A549 (cell line): Measurements from ENCODE around the gene CABP1. TPM values are rescaled to one million over a fixed set of nuclear protein-coding genes. Genes with fewer than 3 reads are reported as not detected.

Experiments used
- ATAC-seq, 2 experiments: fragments of 200-7000 bp in 1 of 2; fragments of >200 bp in 1 of 2; cut with Nextera tagmentation in 1 of 2; cut with Tn5 transposase in 1 of 2; 3 replicates each; pipeline versions ENCODE4 v1.8.0 to v1.9.1; 2018 to 2020; ENCODE audit warnings: mild to moderate bottlenecking in 1 of 2, moderate library complexity in 1 of 2
- CTCF ChIA-PET: fragments of 300-600 bp; sonication (Branson Sonifier 250); formaldehyde crosslinking; extraction: SDS; loops from one replicate; lab custom pipeline; 2021; ENCODE audit warnings: antibody characterized with exemption, inconsistent platforms; lab: Yijun Ruan, JAX
- POLR2A ChIA-PET: fragments of 350-600 bp; formaldehyde crosslinking; extraction: SDS; loops from one replicate; lab custom pipeline; 2021; ENCODE audit warnings: antibody characterized with exemption, inconsistent platforms; lab: Yijun Ruan, JAX
- DNase-seq, 2 experiments: peaks; one replicate each; pipeline versions ENCODE4 v3.0.0 to v3.0.0-alpha.2; 2011 to 2016; ENCODE audit warnings: low read depth in 1 of 2, low spot score in 1 of 2
- FAIRE-seq: peaks from 2 replicates; lab custom pipeline; 2011; peaks lifted over from hg19 to GRCh38; lab: Jason Lieb, UNC
- H3K27ac ChIP-seq, 2 experiments: fragments of >200 bp; sonication (Bioruptor Twin); formaldehyde crosslinking; 3 replicates each; pipeline ENCODE4 v1.5.1; 2016 to 2017
- H3K4me1 ChIP-seq: fragments of >200 bp; sonication (Bioruptor Twin); formaldehyde crosslinking; 3 replicates; pipeline ENCODE4 v1.6.1; 2016
- H3K4me2 ChIP-seq: fragments of >200 bp; sonication (Bioruptor Twin); formaldehyde crosslinking; 3 replicates; pipeline ENCODE4 v1.6.1; 2016
- H3K4me3 ChIP-seq: fragments of >200 bp; sonication (Bioruptor Twin); formaldehyde crosslinking; 3 replicates; pipeline ENCODE4 v1.5.1; 2016
- H3K9me3 ChIP-seq: fragments of >200 bp; sonication (Bioruptor Twin); formaldehyde crosslinking; 3 replicates; pipeline ENCODE4 v1.6.1; 2016
- EHMT2 ChIP-seq: fragments of 200-600 bp; sonication (generic); IDR thresholded peaks from 2 replicates; pipeline ENCODE4 v1.6.1; 2016; ENCODE audit warnings: antibody characterized with exemption, low read depth, mild to moderate bottlenecking, moderate library complexity
- FOXS1 ChIP-seq: fragments of 250-450 bp; sonication (Bioruptor Pico); IDR thresholded peaks from 2 replicates; pipeline ENCODE4 v1.5.0; 2020; ENCODE audit warnings: mild to moderate bottlenecking, moderate library complexity
- JUNB ChIP-seq: fragments of >200 bp; sonication (Bioruptor Twin); formaldehyde crosslinking; IDR thresholded peaks from 2 replicates; pipeline ENCODE4 v1.6.1; 2016
- MAZ ChIP-seq: fragments of 150-350 bp; IDR thresholded peaks from 2 replicates; pipeline ENCODE4 v1.6.1; 2014; ENCODE audit warnings: antibody characterized with exemption, low read depth, low read length, borderline replicate concordance
- PHF8 ChIP-seq: fragments of 200-600 bp; sonication (generic); IDR thresholded peaks from 2 replicates; pipeline ENCODE4 v1.6.1; 2016; ENCODE audit warnings: low read depth, mild to moderate bottlenecking, antibody characterized with exemption, moderate library complexity, borderline replicate concordance
- RFX5 ChIP-seq: fragments of 450-650 bp; IDR thresholded peaks from 2 replicates; pipeline ENCODE4 v1.7.1; 2014; ENCODE audit warnings: antibody characterized with exemption, mild to moderate bottlenecking, moderate library complexity
- SREBF2 ChIP-seq: fragments of 450-650 bp; IDR thresholded peaks from 2 replicates; pipeline ENCODE4 v1.6.1; 2014; ENCODE audit warnings: mild to moderate bottlenecking, moderate library complexity
- WGBS: methylation state at CpG from one replicate; pipeline ENCODE4 v1.1.6; 2017; ENCODE audit errors: missing lambda C conversion rate; 5-methylcytosine and 5-hydroxymethylcytosine counted together
- polyA plus RNA-seq, 4 experiments: library from polyadenylated mRNA; depleted of rRNA in 3 of 4; stranded (reverse); fragments of >200 nt; fragmentation: RNase III in 1 of 4; extraction: RNeasy Plus Mini Kit Qiagen cat#74134 plus additional on column Dnase treatment in 1 of 4; gene quantifications; 2 replicates in 3 of 4; 3 replicates in 1 of 4; pipeline ENCODE4 v1.2.3, GENCODE V29; 2011 to 2017
- TF ChIP-seq, protein P1 (sequence below): fragments of 450-650 bp; IDR thresholded peaks from 2 replicates; pipeline ENCODE4 v1.6.1; 2014; ENCODE audit warnings: antibody characterized with exemption
- TF ChIP-seq, protein P2 (sequence below): fragments of 200-600 bp; sonication (generic); IDR thresholded peaks from 2 replicates; pipeline ENCODE4 v1.6.1; 2016; ENCODE audit warnings: antibody characterized with exemption, mild to moderate bottlenecking, moderate library complexity

The CABP1 gene
- polyA plus RNA-seq, 2 of the 4 experiments (the other 2 are of a cell fraction) = 0.15 to 0.22 TPM

GRCh38 chr12:120631097-120631496 is 9.3 kb upstream of the CABP1 start:
- ATAC-seq (no peak), DNase-seq (no peak), FAIRE-seq (no peak)
- TF ChIP-seq FOXS1 (CRISPR knock-in tag) (no peak), PHF8 (no peak), SREBF2 (no peak)
- TF ChIP-seq, protein P1, sequence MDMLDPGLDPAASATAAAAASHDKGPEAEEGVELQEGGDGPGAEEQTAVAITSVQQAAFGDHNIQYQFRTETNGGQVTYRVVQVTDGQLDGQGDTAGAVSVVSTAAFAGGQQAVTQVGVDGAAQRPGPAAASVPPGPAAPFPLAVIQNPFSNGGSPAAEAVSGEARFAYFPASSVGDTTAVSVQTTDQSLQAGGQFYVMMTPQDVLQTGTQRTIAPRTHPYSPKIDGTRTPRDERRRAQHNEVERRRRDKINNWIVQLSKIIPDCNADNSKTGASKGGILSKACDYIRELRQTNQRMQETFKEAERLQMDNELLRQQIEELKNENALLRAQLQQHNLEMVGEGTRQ = no peak
- H3K4me2 ChIP-seq = no peak overlapping the region
- POLR2A ChIA-PET = no interaction called here
- no peak overlapping the region for H3K4me3 ChIP-seq
- H3K9me3 ChIP-seq = no peaks in the 10 kb centered on the region
- WGBS = 40% methylated on average over 5 of the region's 5 CpGs
- H3K4me1 ChIP-seq = no peaks in the 10 kb centered on the region
- CTCF ChIA-PET = interaction anchor here (1.2 to 2.4 kb wide), 3 partner anchors 16 to 48 kb away, joined by 3 to 12 read pairs (median 5); no protein-coding TSS in a partner anchor
- H3K27ac ChIP-seq = no peak overlapping the region

DNA sequence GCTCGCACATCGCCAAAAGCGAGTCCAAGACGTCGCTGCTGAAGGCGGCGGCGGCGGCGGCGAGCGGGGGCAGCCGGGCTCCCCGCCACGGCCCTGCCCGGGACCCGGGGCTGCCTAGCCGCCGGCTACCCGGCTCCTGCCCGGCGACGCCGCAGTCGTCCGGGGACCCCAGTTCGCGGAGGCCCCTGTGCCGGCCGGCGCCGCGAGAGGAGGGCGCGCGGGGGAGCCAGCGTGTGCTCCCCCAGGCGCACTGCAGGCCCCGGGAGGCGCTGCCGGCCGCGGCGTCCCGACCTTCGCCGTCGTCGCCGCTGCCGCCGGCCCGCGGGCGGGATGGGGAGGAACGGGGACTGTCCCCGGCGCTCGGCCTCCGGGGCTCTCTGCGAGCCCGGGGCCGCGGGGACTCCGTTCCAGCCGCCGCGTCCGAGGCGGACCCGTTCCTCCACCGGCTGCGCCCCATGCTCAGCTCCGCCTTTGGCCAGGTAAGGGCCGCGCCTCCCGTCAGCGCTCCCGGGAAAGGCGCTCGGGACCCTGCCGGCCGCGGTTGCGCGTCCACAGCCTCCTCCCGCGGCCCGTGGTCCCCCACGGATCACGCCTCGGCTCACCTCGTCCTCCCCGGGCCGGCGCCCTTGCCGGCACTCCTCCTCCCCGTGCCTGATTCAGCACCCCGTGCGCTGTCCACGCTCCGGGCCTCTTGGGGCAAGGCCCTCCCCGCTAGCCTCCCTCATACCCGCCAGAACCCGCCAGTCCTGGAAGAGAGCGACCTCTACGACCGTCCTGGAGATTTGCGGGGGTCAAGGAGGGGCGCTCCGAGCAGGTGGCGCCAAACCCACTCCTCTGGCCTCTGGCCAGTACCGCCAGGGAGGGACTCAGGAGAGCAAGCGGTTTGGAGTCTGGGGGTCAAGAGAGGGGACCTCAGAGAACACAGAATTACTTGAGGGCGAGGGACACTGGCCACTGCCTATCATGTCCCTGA is 721 bp downstream of the CABP1 start:
- WGBS = 19% methylated on average over 22 of the region's 115 CpGs
- no peak for TF ChIP-seq MAZ
- peak; percentile 25; the same call in 1 of the 2 replicates for TF ChIP-seq EHMT2
- TF ChIP-seq, protein P2, sequence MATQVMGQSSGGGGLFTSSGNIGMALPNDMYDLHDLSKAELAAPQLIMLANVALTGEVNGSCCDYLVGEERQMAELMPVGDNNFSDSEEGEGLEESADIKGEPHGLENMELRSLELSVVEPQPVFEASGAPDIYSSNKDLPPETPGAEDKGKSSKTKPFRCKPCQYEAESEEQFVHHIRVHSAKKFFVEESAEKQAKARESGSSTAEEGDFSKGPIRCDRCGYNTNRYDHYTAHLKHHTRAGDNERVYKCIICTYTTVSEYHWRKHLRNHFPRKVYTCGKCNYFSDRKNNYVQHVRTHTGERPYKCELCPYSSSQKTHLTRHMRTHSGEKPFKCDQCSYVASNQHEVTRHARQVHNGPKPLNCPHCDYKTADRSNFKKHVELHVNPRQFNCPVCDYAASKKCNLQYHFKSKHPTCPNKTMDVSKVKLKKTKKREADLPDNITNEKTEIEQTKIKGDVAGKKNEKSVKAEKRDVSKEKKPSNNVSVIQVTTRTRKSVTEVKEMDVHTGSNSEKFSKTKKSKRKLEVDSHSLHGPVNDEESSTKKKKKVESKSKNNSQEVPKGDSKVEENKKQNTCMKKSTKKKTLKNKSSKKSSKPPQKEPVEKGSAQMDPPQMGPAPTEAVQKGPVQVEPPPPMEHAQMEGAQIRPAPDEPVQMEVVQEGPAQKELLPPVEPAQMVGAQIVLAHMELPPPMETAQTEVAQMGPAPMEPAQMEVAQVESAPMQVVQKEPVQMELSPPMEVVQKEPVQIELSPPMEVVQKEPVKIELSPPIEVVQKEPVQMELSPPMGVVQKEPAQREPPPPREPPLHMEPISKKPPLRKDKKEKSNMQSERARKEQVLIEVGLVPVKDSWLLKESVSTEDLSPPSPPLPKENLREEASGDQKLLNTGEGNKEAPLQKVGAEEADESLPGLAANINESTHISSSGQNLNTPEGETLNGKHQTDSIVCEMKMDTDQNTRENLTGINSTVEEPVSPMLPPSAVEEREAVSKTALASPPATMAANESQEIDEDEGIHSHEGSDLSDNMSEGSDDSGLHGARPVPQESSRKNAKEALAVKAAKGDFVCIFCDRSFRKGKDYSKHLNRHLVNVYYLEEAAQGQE = peak; percentile 89
- TF ChIP-seq JUNB = no peak
- TF ChIP-seq, all 56 proteins: peak for 2
- FAIRE-seq (no peak), DNase-seq (peak in 1 of 2 experiments; percentile 56), ATAC-seq (peak; percentile 82 to 85)
- peaks cover 5% of the 10 kb centered on the region; the same call in 2 of the 3 replicates for H3K4me1 ChIP-seq
- H3K9me3 ChIP-seq = no peaks in the 10 kb centered on the region
- H3K4me3 ChIP-seq = peak overlapping the region; percentile 70
- POLR2A ChIA-PET = no interaction called here
- H3K4me2 ChIP-seq = peak overlapping the region; percentile 94
- H3K27ac ChIP-seq = peak overlapping the region in 1 of 2 experiments; percentile 72; a peak in 3 of 6 replicates
- CTCF ChIA-PET = interaction anchor here (0.6 to 2.5 kb wide), 13 partner anchors 8 to 1039 kb away, joined by 3 to 11 read pairs (median 3); no protein-coding TSS in a partner anchor

DNA sequence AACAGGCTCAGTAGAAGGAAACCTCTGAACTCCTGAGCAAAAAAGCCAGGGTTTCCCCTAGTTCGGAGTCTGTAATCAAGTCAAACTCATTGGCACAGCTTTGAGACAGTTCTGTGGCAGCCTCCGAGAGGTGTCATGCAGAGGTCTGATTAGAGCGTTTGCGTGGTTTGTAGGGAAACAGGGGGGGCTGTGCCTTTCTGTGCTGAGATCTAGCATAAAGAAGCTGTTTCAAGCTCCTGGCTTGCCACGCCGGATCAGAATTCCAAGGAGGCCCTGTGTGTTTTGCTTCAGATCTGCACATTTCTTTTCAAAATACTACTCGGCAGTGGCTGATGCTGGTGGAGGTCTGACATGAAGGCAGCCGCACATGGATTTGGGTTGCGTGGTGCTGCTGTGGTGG is 1.7 kb downstream of the CABP1 start:
- TF ChIP-seq, protein P2 = no peak
- TF ChIP-seq RFX5 = no peak
- H3K4me1 ChIP-seq = peaks cover 5% of the 10 kb centered on the region; the same call in 2 of the 3 replicates
- 92% methylated on average over 9 of the region's 9 CpGs for WGBS
- H3K4me3 ChIP-seq = no peak overlapping the region
- H3K4me2 ChIP-seq = no peak overlapping the region
- DNase-seq (no peak), ATAC-seq (no peak), FAIRE-seq (no peak)
- ChIA-PET POLR2A (interaction anchor here (0.6 kb wide), 1 partner anchor 45 kb away, joined by 4 read pairs; no protein-coding TSS in a partner anchor), CTCF (interaction anchor here (0.6 to 2.5 kb wide), 6 partner anchors 9 to 329 kb away, joined by 3 to 11 read pairs (median 3); no protein-coding TSS in a partner anchor)
- H3K9me3 ChIP-seq = no peaks in the 10 kb centered on the region
- H3K27ac ChIP-seq = no peak overlapping the region
